ENCODE data around the gene HPCA.

The HPCA gene

GRCh38 chr1:32939655-32940371, 53.5 kb downstream of the HPCA start:
- DNase-seq, result peak; percentile 39

- no peak for DNase-seq
These were observed 57.9 kb downstream of the HPCA start for GRCh38 chr1:32944180-32944579.
